Ovary (tissue), 9 donors: ENCODE measurements around the gene ZNF646. TPM values are rescaled to one million over a fixed set of nuclear protein-coding genes. Genes with fewer than 3 reads are reported as not detected.

Experiments
- DNase-seq, 5 donors: peaks; one replicate each; pipeline ENCODE4 v3.0.0-alpha.2; 2019 to 2020
- H3K27ac ChIP-seq, 2 donors: fragments of 200-600 bp; one replicate each; pipeline versions ENCODE4 v1.5.1 to v1.8.0; 2019 to 2022
- H3K27me3 ChIP-seq: fragments of 200-600 bp; one replicate; pipeline ENCODE4 v1.8.0; 2022
- H3K36me3 ChIP-seq: fragments of 200-600 bp; sonication (generic); one replicate; pipeline ENCODE4 v1.5.1; 2019
- H3K4me1 ChIP-seq: one replicate; pipeline ENCODE4 v1.8.1; 2013; ENCODE audit warnings: mild to moderate bottlenecking, moderate library complexity; ENCODE audit not compliant: insufficient read depth
- H3K4me3 ChIP-seq: fragments of 200-600 bp; sonication (generic); one replicate; pipeline ENCODE4 v1.5.1; 2017
- H3K9me3 ChIP-seq, 2 donors: fragments of 200-600 bp in 1 of 2; sonication (generic) in 1 of 2; one replicate each; pipeline versions ENCODE4 v1.5.1 to v1.8.1; 2013 to 2019; ENCODE audit warnings: mild to moderate bottlenecking in 1 of 2, moderate library complexity in 1 of 2
- EP300 ChIP-seq: sonication (generic); formaldehyde crosslinking; IDR thresholded peaks from one replicate; pipeline ENCODE4 v1.6.1; 2017; ENCODE audit warnings: antibody characterized with exemption
- POLR2A ChIP-seq: fragments of 450-650 bp; IDR thresholded peaks from one replicate; pipeline ENCODE4 v1.6.1; 2017; ENCODE audit warnings: antibody characterized with exemption, mild to moderate bottlenecking, moderate library complexity
- WGBS, 3 donors: extraction: QIAGEN DNeasy Blood & Tissue Kit in 1 of 3; methylation state at CpG; one replicate each; pipeline versions ENCODE4 v1.1.5 to v1.1.7; 2013 to 2017; 5-methylcytosine and 5-hydroxymethylcytosine counted together
- intact Hi-C, 4 donors: fragments of 100-400 bp; cut with DNase I; formaldehyde crosslinking; loops; one replicate each; pipeline versions ENCODE4 v1.11.0 to v1.15.1; 2022 to 2023
- polyA plus RNA-seq, 2 donors: library from polyadenylated mRNA; stranded (reverse); fragments of 200-250 nt in 1 of 2; fragments of 350-450 nt in 1 of 2; fragmentation: Illumina TruSeq in 1 of 2; extraction: RNeasy Lipid Tissue Mini Kit (QIAGEN cat#74804) in 1 of 2; gene quantifications; one replicate each; pipeline ENCODE4 v1.2.3, GENCODE V29; 2013 to 2014
- total RNA-seq, 7 donors: library from RNA; depleted of rRNA in 2 of 7; stranded (reverse); fragments of >200 nt in 2 of 7; fragmentation: NEBNext Ultra II Directional in 3 of 7; extraction: Animal tissue kit (Norgen Biotek cat#: 25700) in 3 of 7; gene quantifications; one replicate each; pipeline versions ENCODE4 v1.1.0 to v1.2.4, GENCODE V29; 2016 to 2023
- TF ChIP-seq, protein P1 (sequence below), 3 donors: fragments of 450-650 bp in 2 of 3; fragments of 200-600 bp in 1 of 3; IDR thresholded peaks; one replicate each; pipeline versions ENCODE4 v1.5.1 to v1.8.0; 2016 to 2022; ENCODE audit warnings: antibody characterized with exemption in 3 of 3, mild to moderate bottlenecking in 1 of 3
- donor health status: DM: no; HTN: no; CAD: no; lungs with moderate emphysema.
- donor health status: DM: no; HTN: no; CAD: no.
- donor health status: Bipolar disorder and iron deficiency.
- donor health status: DM: yes; HTN: yes; CAD: no.
- donor health status: DM: no; HTN: no; CAD: no.
- donor health status: DM: yes; HTN: yes; CAD: no.

The ZNF646 gene
- total and polyA plus RNA-seq, 9 donors, result 2.3 to 16.3 (median 14.6) TPM

DNA sequence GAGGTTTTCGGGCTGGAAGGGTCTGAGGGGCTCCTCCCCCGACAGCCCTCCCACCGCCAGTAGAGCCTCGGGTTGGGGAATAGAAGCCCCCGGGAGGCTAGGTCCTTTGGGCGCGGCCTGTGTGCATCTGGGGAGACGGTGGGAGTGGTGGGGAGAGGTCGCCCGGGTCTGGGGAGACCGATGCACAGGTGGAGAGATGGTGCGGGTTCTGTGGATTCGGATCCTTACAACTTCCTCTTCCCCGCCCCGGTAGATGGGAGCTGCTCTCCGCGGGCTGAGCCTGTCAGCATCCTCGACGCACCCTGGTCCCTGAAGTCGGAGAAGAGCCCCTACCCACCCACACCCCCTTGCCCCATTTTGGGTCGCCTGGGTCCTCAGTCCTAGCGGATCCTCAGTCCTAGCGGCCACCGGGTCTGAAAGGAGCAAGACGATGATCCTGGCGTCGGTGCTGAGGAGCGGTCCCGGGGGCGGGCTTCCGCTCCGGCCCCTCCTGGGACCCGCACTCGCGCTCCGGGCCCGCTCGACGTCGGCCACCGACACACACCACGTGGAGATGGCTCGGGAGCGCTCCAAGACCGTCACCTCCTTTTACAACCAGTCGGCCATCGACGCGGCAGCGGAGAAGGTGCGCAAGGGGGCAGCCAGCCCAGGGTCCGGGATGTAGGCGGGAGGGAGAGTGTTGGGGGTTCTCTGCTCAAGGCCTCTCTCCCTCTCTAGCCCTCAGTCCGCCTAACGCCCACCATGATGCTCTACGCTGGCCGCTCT lies 34.8 kb downstream of the ZNF646 start:
- H3K27me3 ChIP-seq, result no peaks in the 10 kb centered on the region
- H3K4me3 ChIP-seq, result peak overlapping the region; percentile 84
- peaks cover 6% of the 10 kb centered on the region for H3K4me1 ChIP-seq
- H3K27ac ChIP-seq, result peak overlapping the region; percentile 76 to 81
- intact Hi-C loops, result no loop called here
- DNase-seq, result no peak
- no peaks in the 10 kb centered on the region for H3K36me3 ChIP-seq
- 27 to 34% (median 30%) methylated on average over 56 to 57 of the region's 57 CpGs for WGBS, 3 donors
- TF ChIP-seq, protein P1, sequence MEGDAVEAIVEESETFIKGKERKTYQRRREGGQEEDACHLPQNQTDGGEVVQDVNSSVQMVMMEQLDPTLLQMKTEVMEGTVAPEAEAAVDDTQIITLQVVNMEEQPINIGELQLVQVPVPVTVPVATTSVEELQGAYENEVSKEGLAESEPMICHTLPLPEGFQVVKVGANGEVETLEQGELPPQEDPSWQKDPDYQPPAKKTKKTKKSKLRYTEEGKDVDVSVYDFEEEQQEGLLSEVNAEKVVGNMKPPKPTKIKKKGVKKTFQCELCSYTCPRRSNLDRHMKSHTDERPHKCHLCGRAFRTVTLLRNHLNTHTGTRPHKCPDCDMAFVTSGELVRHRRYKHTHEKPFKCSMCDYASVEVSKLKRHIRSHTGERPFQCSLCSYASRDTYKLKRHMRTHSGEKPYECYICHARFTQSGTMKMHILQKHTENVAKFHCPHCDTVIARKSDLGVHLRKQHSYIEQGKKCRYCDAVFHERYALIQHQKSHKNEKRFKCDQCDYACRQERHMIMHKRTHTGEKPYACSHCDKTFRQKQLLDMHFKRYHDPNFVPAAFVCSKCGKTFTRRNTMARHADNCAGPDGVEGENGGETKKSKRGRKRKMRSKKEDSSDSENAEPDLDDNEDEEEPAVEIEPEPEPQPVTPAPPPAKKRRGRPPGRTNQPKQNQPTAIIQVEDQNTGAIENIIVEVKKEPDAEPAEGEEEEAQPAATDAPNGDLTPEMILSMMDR (IDR thresholded peaks at IDR 0.05), result no peak
- TF ChIP-seq EP300 (no peak), POLR2A (no peak)
- H3K9me3 ChIP-seq, result no peaks in the 10 kb centered on the region

DNA sequence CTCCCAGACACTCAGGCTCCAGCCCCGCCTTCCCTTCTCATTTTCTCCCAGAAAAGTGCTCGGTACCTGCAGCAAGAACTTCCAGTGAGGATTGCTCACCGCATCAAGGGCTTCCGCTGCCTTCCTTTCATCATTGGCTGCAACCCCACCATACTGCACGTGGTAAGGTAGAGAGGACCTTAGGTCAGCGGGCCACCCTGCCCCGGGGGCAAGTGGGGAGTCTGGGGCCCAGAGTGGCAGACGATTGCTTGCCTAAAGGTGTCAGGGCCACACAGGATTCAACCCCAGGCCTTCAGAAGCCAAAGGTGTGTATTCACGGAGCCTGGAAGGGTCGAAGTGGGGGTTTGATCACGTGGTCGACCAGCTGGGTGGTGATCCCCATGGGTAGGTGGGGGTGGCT lies 35.4 kb downstream of the ZNF646 start:
- Histone ChIP-seq H3K36me3 (no peaks in the 10 kb centered on the region), H3K27ac (no peak overlapping the region), H3K4me1 (peaks cover 6% of the 10 kb centered on the region), H3K9me3 (no peaks in the 10 kb centered on the region), H3K4me3 (no peak overlapping the region), H3K27me3 (no peaks in the 10 kb centered on the region)
- intact Hi-C loops, result loop anchor here in 1 of 4 donors (10.0 kb wide), 1 partner anchor 155 kb away; the partner anchor contains the start of gene SETD1A
- TF ChIP-seq POLR2A (no peak), EP300 (no peak)
- TF ChIP-seq, protein P1 (IDR thresholded peaks at IDR 0.05), result no peak
- DNase-seq, result no peak
- 82 to 88% (median 84%) methylated on average over 12 of the region's 12 CpGs for WGBS, 3 donors

DNA sequence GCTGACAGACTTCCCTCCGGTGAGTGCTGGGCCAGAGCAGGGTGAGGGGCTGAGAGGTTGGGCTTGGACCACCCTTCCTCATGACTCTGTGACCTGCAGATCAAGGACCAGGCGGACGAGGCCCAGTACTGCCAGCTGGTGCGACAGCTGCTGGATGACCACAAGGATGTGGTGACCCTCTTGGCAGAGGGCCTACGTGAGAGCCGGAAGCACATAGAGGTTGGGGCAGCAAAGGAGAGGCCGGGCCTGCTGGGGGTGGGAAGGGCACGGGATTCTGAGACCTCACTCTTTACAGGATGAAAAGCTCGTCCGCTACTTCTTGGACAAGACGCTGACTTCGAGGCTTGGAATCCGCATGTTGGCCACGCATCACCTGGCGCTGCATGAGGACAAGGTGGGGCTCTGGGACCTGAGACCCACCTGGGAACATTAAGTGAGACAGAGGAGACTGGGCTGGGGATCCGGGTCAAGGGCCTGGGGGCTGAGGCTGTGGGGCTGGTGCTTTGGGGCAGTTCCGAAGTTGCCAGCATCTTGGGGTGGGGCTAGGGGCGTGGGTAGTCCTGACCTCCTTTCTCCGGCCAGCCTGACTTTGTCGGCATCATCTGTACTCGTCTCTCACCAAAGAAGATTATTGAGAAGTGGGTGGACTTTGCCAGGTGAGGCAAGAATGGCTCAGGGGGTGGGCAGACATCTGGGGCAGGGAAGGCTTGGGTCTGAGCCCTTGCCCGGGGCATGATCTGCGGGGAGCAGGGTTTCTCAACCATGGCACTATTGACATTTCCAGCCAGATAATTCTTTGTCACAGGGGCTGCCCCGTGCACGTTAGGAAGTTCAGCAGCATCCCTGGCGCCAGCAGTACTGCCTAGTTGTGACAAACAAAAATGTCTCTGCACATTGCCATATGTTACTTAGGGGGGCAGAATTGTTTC lies 36.1 kb downstream of the ZNF646 start:
- WGBS, 3 donors, result 75 to 82% (median 78%) methylated on average over 23 to 26 of the region's 26 CpGs

More for the DNA sequence above, 36.1 kb downstream of the ZNF646 start:
- Histone ChIP-seq H3K9me3 (no peaks in the 10 kb centered on the region), H3K4me3 (no peak overlapping the region), H3K27me3 (no peaks in the 10 kb centered on the region), H3K36me3 (no peaks in the 10 kb centered on the region), H3K4me1 (peaks cover 6% of the 10 kb centered on the region), H3K27ac (no peak overlapping the region)
- DNase-seq, result no peak
- intact Hi-C loops, result loop anchor here in 1 of 4 donors (10.0 kb wide), 1 partner anchor 156 kb away; the partner anchor contains the start of gene SETD1A
- TF ChIP-seq, protein P1 (IDR thresholded peaks at IDR 0.05), result no peak
- TF ChIP-seq POLR2A (no peak), EP300 (no peak)
